Loucy (cell line): Measurements from ENCODE around the gene INSYN2B.

Experiments
- H2AFZ ChIP-seq: fragments of 200-600 bp; sonication (generic); 2 replicates; pipeline ENCODE4 v1.6.0; 2016; ENCODE audit warnings: antibody characterized with exemption, mild to moderate bottlenecking, low read length, moderate library complexity
- H3F3A ChIP-seq: fragments of 200-600 bp; 2 replicates; pipeline ENCODE4 v1.6.0; 2016; ENCODE audit warnings: antibody characterized with exemption, low read depth, mild to moderate bottlenecking
- H3K27me3 ChIP-seq: fragments of 200-600 bp; sonication (generic); 2 replicates; pipeline ENCODE4 v1.6.1; 2014; ENCODE audit warnings: low read length, mild to moderate bottlenecking; ENCODE audit not compliant: insufficient read depth, poor library complexity, severe bottlenecking
- H3K36me3 ChIP-seq: fragments of 200-600 bp; sonication (generic); 2 replicates; pipeline ENCODE4 v1.6.1; 2016; ENCODE audit warnings: low read length; ENCODE audit not compliant: insufficient read depth
- H3K4me1 ChIP-seq: fragments of 200-600 bp; sonication (generic); 2 replicates; pipeline ENCODE4 v1.5.1; 2014; ENCODE audit warnings: low read length, mild to moderate bottlenecking; ENCODE audit not compliant: insufficient read depth, poor library complexity, severe bottlenecking
- H3K4me2 ChIP-seq: fragments of 200-600 bp; sonication (generic); 2 replicates; pipeline ENCODE4 v1.6.0; 2014; ENCODE audit warnings: antibody characterized with exemption, low read length, low read depth, mild to moderate bottlenecking; ENCODE audit not compliant: poor library complexity, severe bottlenecking
- H3K4me3 ChIP-seq: fragments of 200-600 bp; sonication (generic); 2 replicates; pipeline ENCODE4 v1.5.1; 2014; ENCODE audit warnings: low read length, mild to moderate bottlenecking, mixed read lengths; ENCODE audit not compliant: poor library complexity, severe bottlenecking
- H3K79me2 ChIP-seq: fragments of 200-600 bp; sonication (generic); 2 replicates; pipeline ENCODE4 v1.6.1; 2014; ENCODE audit warnings: low read length; ENCODE audit not compliant: insufficient read depth
- H3K9ac ChIP-seq: fragments of 200-600 bp; sonication (generic); 2 replicates; pipeline ENCODE4 v1.6.0; 2014; ENCODE audit warnings: mild to moderate bottlenecking, low read depth, low read length, moderate library complexity; ENCODE audit not compliant: poor library complexity, severe bottlenecking
- H3K9me2 ChIP-seq: fragments of 200-600 bp; sonication (generic); replicated peaks from 2 replicates; pipeline ENCODE4 v1.6.1; 2016; ENCODE audit warnings: low read depth, low read length, mixed read lengths
- H3K9me3 ChIP-seq: fragments of 200-600 bp; sonication (generic); 2 replicates; pipeline ENCODE4 v1.6.1; 2014; ENCODE audit warnings: mild to moderate bottlenecking, antibody characterized with exemption, low read length, low read depth; ENCODE audit not compliant: insufficient read depth
- H4K20me1 ChIP-seq: fragments of 200-600 bp; sonication (generic); 2 replicates; pipeline ENCODE4 v1.6.0; 2014; ENCODE audit warnings: antibody characterized with exemption, low read length, mild to moderate bottlenecking; ENCODE audit not compliant: insufficient read depth, poor library complexity, severe bottlenecking
- EZH2phosphoT487 ChIP-seq: fragments of 200-600 bp; IDR thresholded peaks from 2 replicates; pipeline ENCODE4 v1.6.1; 2018; ENCODE audit warnings: antibody characterized with exemption, mild to moderate bottlenecking, moderate library complexity, borderline replicate concordance
- TF ChIP-seq, protein P1 (sequence below): fragments of 200-600 bp; sonication (generic); conservative IDR thresholded peaks from 2 replicates; pipeline ENCODE4 v1.5.1; 2014; ENCODE audit warnings: mild to moderate bottlenecking, antibody characterized with exemption, low read length

The INSYN2B gene

GRCh38 chr5:169921949-169922348 lies 58.3 kb downstream of the INSYN2B start:
- Histone ChIP-seq H3K4me2 (no peak overlapping the region), H3K79me2 (no peaks in the 10 kb centered on the region)

DNA sequence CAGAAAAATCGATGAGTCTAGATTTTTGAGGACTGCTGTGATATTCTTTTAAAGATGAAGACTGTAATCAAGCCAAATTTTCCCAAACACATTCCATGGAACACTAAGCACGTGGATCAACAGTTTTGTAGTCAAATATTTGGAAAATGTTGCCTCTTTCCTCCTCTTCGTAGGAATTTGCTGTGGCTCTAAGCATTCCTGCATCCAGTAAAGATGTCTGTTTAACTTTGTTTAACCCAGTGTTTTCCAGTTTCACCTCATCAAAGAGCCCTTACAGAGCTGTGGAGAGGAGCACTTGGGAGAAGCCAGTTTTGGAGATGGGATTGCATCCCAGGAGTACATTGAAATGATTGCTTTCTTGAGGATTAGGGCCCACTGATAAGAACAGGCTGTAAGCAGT lies 58.9 kb downstream of the INSYN2B start:
- no peaks in the 10 kb centered on the region for H3K9me2 ChIP-seq
- TF ChIP-seq, protein P1, sequence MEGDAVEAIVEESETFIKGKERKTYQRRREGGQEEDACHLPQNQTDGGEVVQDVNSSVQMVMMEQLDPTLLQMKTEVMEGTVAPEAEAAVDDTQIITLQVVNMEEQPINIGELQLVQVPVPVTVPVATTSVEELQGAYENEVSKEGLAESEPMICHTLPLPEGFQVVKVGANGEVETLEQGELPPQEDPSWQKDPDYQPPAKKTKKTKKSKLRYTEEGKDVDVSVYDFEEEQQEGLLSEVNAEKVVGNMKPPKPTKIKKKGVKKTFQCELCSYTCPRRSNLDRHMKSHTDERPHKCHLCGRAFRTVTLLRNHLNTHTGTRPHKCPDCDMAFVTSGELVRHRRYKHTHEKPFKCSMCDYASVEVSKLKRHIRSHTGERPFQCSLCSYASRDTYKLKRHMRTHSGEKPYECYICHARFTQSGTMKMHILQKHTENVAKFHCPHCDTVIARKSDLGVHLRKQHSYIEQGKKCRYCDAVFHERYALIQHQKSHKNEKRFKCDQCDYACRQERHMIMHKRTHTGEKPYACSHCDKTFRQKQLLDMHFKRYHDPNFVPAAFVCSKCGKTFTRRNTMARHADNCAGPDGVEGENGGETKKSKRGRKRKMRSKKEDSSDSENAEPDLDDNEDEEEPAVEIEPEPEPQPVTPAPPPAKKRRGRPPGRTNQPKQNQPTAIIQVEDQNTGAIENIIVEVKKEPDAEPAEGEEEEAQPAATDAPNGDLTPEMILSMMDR: no peak
- TF ChIP-seq EZH2phosphoT487: no peak
- no peaks in the 10 kb centered on the region; the same call in 1 of the 2 replicates for H3K36me3 ChIP-seq
- no peak overlapping the region for H3K4me3 ChIP-seq
- no peaks in the 10 kb centered on the region for H3K27me3 ChIP-seq
- no peak overlapping the region for H3K4me2 ChIP-seq
- no peaks in the 10 kb centered on the region for H3K79me2 ChIP-seq
- no peaks in the 10 kb centered on the region for H3F3A ChIP-seq
- no peaks in the 10 kb centered on the region for H4K20me1 ChIP-seq
- H2AFZ ChIP-seq: no peak overlapping the region
- no peaks in the 10 kb centered on the region for H3K9me3 ChIP-seq
- H3K9ac ChIP-seq: no peak overlapping the region
- H3K4me1 ChIP-seq: no peaks in the 10 kb centered on the region

More at GRCh38 chr5:169921949-169922348, 58.3 kb downstream of the INSYN2B start:
- H3K4me1 ChIP-seq: no peaks in the 10 kb centered on the region
- no peaks in the 10 kb centered on the region for H4K20me1 ChIP-seq
- no peak for TF ChIP-seq EZH2phosphoT487
- TF ChIP-seq, protein P1: no peak
- H3F3A ChIP-seq: no peaks in the 10 kb centered on the region
- no peaks in the 10 kb centered on the region for H3K9me3 ChIP-seq
- H3K27me3 ChIP-seq: no peaks in the 10 kb centered on the region
- no peaks in the 10 kb centered on the region; the same call in 1 of the 2 replicates for H3K36me3 ChIP-seq
- H3K9ac ChIP-seq: no peak overlapping the region
- H3K9me2 ChIP-seq: no peaks in the 10 kb centered on the region
- no peak overlapping the region for H2AFZ ChIP-seq
- no peak overlapping the region for H3K4me3 ChIP-seq

DNA sequence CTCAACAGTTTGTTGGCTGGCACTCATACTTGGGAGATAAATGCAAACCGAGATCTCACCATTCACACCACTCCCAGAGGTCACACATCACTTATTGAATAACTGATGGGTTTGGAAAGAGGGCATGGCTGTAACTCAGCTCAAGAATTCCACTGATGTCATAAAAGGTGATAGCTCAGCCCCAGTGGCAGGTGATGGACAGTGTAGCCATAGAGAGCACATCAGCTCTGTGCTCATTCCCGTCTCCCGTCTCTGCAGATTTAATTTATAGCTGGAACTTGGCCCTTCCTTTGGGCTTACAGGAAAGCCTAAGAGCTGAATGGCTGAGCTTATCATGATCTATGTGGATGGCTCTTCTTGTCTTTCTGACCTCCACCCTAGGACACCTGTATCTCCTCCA lies 59.8 kb downstream of the INSYN2B start:
- Histone ChIP-seq H3K4me1 (no peaks in the 10 kb centered on the region), H3K9ac (no peak overlapping the region), H3K27me3 (no peaks in the 10 kb centered on the region), H3K9me3 (no peaks in the 10 kb centered on the region), H3K79me2 (no peaks in the 10 kb centered on the region), H3K4me3 (no peak overlapping the region), H4K20me1 (no peaks in the 10 kb centered on the region), H3K4me2 (no peak overlapping the region), H3F3A (no peaks in the 10 kb centered on the region), H3K36me3 (no peaks in the 10 kb centered on the region; the same call in 1 of the 2 replicates), H2AFZ (no peak overlapping the region), H3K9me2 (no peaks in the 10 kb centered on the region)
- TF ChIP-seq, protein P1: no peak
- no peak for TF ChIP-seq EZH2phosphoT487
